GM21360 (cell line): ENCODE data around the gene MTMR8.

Source experiments
- ATAC-seq: cut with Tn5 transposase; IDR thresholded peaks from one replicate; pipeline ENCODE4 v1.9.1; 2021; ENCODE audit warnings: mild to moderate bottlenecking, moderate library complexity; ENCODE audit not compliant: unreplicated experiment

The MTMR8 gene

GRCh38 chrX:64321507-64321906 lies 73.7 kb downstream of the MTMR8 start:
- no peak for ATAC-seq

- ATAC-seq, result no peak
These were observed 81.6 kb downstream of the MTMR8 start for GRCh38 chrX:64313624-64314023.

DNA sequence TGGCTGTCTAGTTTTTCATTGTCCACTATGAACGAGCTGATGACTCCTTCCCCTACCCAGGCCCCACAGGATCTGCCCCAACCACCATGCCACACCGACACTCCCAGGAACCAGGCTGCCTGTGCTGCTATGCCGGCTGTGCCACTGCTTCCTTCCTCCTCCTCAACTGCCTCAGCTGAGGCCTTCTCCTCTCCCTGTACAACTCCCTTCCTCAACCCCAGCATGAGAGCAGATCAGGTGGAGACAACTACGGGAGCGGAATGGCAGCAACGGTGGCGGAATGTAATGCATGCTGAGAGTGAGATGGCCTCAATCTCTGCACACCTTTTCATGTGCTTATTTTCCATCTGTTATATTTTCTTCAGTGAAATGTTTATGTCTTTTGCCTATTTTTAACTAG lies 88.5 kb downstream of the MTMR8 start:
- ATAC-seq, result no peak

- ATAC-seq, result no peak
These were observed 104.1 kb downstream of the MTMR8 start for GRCh38 chrX:64291123-64291522.

DNA sequence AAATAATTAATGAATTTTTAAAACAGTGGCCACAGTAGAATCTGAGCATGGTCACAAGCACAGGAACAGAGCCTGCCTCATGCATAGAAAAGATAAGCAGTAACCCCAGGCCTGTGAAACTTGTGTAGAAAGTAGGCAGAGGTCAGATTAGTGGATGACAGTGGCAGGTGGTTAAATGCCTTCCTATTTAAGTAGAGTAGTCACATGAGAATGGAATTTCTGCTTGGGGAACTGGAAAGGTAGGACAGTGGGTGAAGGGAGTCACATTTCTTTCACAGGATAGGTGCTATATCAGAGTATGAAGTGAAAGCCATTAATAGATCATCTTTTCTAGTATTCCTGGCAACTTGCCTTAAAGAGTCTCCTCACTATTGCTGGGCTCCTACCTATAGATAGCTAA lies 130.0 kb downstream of the MTMR8 start:
- ATAC-seq, result no peak

DNA sequence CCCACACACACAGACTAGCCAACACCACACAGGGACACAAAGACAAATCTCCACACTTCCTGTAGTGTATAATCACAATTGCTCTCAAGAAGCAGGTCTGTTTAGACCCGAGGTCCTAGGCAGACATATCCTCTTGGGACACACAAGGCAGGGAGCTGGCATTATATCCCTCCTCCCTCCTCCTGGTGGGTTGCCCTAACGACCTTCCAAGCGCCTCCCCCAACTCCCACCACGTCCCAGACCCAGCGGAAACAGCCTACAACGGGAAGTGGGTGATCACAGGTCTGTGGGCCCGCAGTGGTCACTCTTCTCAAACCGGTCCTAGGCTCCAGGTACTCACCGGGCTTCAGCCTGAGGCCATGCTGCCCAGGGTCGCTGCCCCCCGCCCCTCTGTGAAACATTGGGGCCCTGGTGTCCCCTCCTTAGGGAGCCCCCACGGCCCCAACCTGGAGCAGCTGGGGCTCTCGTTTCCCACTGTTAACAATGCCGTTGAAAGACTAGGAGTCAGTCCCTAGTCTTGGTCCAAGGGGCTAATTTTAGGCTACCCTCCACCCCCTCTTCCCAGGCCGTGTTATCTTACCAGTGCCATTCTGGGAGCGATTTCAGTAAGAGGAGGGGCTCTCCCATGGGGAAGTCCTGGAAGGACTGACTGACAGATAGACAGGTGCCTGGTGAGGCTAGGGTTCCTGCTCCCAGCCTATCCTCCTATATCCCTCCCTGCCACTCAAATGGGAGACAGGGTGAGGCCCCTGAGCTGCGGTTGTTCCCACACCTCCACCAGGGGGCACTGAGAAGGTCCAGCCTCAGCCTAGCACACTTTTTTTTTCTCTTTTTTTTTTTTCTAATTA lies 164.9 kb downstream of the MTMR8 start, which contains the start of gene ASB12:
Gene ASB12 (minus strand): TSS at position 485 of the 848 bp plus-strand sequence. CDS start 4,957 bp downstream, outside the sequence.
- no peak for ATAC-seq

- ATAC-seq, result no peak
These were observed 166.1 kb downstream of the MTMR8 start for GRCh38 chrX:64229154-64229553.
